GM18951 (cell line): ENCODE data around the gene RTEL1.

ENCODE experiments used
- POLR2A ChIP-seq: IDR thresholded peaks from 4 replicates; pipeline ENCODE4 v1.6.1; 2011; ENCODE audit warnings: mild to moderate bottlenecking; ENCODE audit not compliant: insufficient read length, insufficient read depth; ENCODE audit errors: extremely low read depth
- in situ Hi-C: fragments of 300-500 bp; cut with MboI; formaldehyde crosslinking; loops from one replicate; pipeline ENCODE4 v1.12.0; 2022; ENCODE audit warnings: low sequenced_read_pairs, mixed read lengths, inconsistent platforms; ENCODE audit not compliant: unreplicated experiment

The RTEL1 gene

GRCh38 chr20:63744158-63744557, 86.0 kb downstream of the RTEL1 start:
- in situ Hi-C loops: no loop called here
- no peak for TF ChIP-seq POLR2A

- no peak for TF ChIP-seq POLR2A
Observed at GRCh38 chr20:63744574-63745423, 86.7 kb downstream of the RTEL1 start.

GRCh38 chr20:63745424-63745805, 87.3 kb downstream of the RTEL1 start:
- in situ Hi-C loops: no loop called here

More at GRCh38 chr20:63744574-63745423, 86.7 kb downstream of the RTEL1 start:
- in situ Hi-C loops: no loop called here

More at GRCh38 chr20:63745424-63745805, 87.3 kb downstream of the RTEL1 start:
- no peak for TF ChIP-seq POLR2A
